NB4 (cell line): Measurements from ENCODE around the gene MIER1.
"Not testable (repeated sequence)": the region's sequence is repeated elsewhere in the genome, so short reads cannot be mapped to it uniquely, and the experiment has no call there.

Experiments used
- DNase-seq: peaks from one replicate; pipeline ENCODE4 v3.0.0; 2010; ENCODE audit warnings: low read depth
- H3K4me3 ChIP-seq: one replicate; pipeline ENCODE4 v1.5.1; 2011; ENCODE audit warnings: mild to moderate bottlenecking, low read depth, low read length, moderate library complexity
- MYC ChIP-seq: IDR thresholded peaks from 2 replicates; pipeline ENCODE4 v1.6.1; 2011; ENCODE audit warnings: low read depth, low read length
- POLR2A ChIP-seq: IDR thresholded peaks from 2 replicates; pipeline ENCODE4 v1.6.1; 2011; ENCODE audit warnings: mild to moderate bottlenecking; ENCODE audit not compliant: insufficient read length; ENCODE audit errors: extremely low read depth
- TF ChIP-seq, protein P1 (sequence below): IDR thresholded peaks from one replicate; pipeline ENCODE4 v1.5.1; 2012; ENCODE audit warnings: low read depth, low read length
- TF ChIP-seq, protein P2 (sequence below): IDR thresholded peaks from 2 replicates; pipeline ENCODE4 v1.6.1; 2011; ENCODE audit warnings: low read depth, low read length

MIER1 gene

GRCh38 chr1:66924756-66925557 is at the start of gene MIER1, which contains the start of gene DNAI4:
Gene MIER1, plus strand, starts transcription at chr1:66924990. Its CDS starts 39 bp downstream, at chr1:66925029.
Gene DNAI4, minus strand, starts transcription at chr1:66924856. Its CDS starts 25 bp downstream, at chr1:66924831.
- H3K4me3 ChIP-seq: peak within 1 kb of the TSS; percentile 90
- DNase-seq: peak; percentile 96
- TF ChIP-seq, protein P1, sequence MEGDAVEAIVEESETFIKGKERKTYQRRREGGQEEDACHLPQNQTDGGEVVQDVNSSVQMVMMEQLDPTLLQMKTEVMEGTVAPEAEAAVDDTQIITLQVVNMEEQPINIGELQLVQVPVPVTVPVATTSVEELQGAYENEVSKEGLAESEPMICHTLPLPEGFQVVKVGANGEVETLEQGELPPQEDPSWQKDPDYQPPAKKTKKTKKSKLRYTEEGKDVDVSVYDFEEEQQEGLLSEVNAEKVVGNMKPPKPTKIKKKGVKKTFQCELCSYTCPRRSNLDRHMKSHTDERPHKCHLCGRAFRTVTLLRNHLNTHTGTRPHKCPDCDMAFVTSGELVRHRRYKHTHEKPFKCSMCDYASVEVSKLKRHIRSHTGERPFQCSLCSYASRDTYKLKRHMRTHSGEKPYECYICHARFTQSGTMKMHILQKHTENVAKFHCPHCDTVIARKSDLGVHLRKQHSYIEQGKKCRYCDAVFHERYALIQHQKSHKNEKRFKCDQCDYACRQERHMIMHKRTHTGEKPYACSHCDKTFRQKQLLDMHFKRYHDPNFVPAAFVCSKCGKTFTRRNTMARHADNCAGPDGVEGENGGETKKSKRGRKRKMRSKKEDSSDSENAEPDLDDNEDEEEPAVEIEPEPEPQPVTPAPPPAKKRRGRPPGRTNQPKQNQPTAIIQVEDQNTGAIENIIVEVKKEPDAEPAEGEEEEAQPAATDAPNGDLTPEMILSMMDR: no peak
- TF ChIP-seq POLR2A (peak; percentile 66), MYC (0 out of 2 replicates have a peak, but pooled peaks have one; percentile 33)
- TF ChIP-seq, protein P2, sequence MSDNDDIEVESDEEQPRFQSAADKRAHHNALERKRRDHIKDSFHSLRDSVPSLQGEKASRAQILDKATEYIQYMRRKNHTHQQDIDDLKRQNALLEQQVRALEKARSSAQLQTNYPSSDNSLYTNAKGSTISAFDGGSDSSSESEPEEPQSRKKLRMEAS: peak; percentile 33

- TF ChIP-seq POLR2A: no peak
- H3K4me3 ChIP-seq: no peak overlapping the region
- no peak for DNase-seq
Observed at GRCh38 chr1:66876664-66877063, 48.1 kb upstream of the MIER1 start.

DNA sequence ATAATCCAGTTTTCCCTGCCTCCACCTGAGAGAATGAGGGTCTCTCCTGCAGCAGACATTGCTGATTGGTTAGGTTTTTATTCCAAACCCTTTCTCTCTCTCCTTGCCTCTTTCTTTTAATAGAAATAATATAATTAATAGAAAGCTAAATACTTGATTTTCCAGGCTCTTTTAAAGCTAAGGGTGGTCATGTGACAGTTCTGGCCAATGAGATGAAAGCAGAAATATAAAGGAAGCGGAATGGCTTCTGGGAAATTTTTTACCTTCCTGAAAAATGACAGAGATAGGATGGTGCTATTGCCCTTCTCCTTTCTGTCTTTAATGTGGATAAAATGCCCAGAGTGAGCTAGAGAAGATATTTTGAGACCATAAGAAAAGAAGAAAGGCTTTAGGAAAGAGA is 35.8 kb upstream of the MIER1 start:
- no peak overlapping the region for H3K4me3 ChIP-seq
- TF ChIP-seq, protein P2: no peak
- TF ChIP-seq MYC: no peak
- TF ChIP-seq POLR2A: no peak
- TF ChIP-seq, protein P1: no peak
- no peak for DNase-seq

DNA sequence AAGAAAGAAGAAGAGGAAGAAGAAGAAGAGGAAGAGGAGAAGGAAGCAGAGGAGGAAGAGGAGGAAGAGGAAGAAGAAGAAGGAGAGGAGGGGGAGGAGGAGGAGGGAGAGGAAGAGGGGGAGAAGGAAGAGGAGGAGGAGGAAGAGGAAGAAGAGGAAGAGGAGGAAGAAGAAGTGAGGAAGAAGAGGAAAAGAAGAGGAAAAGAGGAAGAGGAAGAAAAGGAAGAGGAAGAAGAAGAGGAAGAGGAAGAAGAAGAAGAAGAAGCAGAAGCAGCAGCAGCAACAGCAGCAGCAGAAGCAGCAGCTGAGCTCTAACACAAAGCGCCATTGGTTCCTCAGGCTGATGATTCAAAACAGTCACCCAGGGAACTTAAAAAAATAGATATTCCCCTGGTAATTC is 34.2 kb upstream of the MIER1 start:
- no peak overlapping the region for H3K4me3 ChIP-seq
- no peak for DNase-seq
- TF ChIP-seq MYC: no peak
- TF ChIP-seq, protein P1: no peak
- TF ChIP-seq, protein P2: no peak
- no peak for TF ChIP-seq POLR2A

DNA sequence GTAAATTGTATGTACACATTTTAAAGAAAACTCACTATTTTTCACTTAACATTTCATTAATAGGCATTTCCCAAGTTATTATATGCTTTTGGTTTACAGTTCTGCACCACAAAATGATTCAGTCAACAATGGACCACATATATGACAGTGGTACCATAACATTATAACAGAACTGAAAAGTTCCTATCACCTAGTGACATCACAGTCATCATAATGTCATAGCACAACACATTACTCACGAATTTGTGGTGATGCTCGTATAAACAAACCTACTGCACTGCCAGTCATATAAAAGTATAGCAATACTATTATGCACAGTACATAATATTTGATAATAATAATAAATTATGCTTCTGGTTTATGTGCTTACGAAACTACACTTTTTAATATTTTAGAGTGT is 31.1 kb upstream of the MIER1 start:
- no peak for DNase-seq
- no peak overlapping the region for H3K4me3 ChIP-seq
- TF ChIP-seq MYC (no peak), POLR2A (no peak)
- TF ChIP-seq, protein P2: no peak
- TF ChIP-seq, protein P1: no peak

- DNase-seq, H3K4me3 ChIP-seq: not testable (repeated sequence)
Observed at GRCh38 chr1:66915203-66915602, 9.6 kb upstream of the MIER1 start.

- TF ChIP-seq, protein P2: no peak
- TF ChIP-seq POLR2A (no peak), MYC (no peak)
- TF ChIP-seq, protein P1: no peak
- DNase-seq: no peak
- no peak overlapping the region for H3K4me3 ChIP-seq
Observed at GRCh38 chr1:66916320-66916719, 8.5 kb upstream of the MIER1 start.
